Sigmoid colon (tissue), 7 donors: Measurements from ENCODE around the gene KRT83. TPM values are rescaled to one million over a fixed set of nuclear protein-coding genes. Genes with fewer than 3 reads are reported as not detected.
"Not testable (repeated sequence)": the region's sequence is repeated elsewhere in the genome, so short reads cannot be mapped to it uniquely, and the experiment has no call there.

Experiments
- DNase-seq: peaks from one replicate; pipeline ENCODE4 v3.0.0-alpha.2; 2019
- H3K27ac ChIP-seq, 4 donors: fragments of 200-600 bp; sonication (generic); one replicate each; pipeline ENCODE4 v1.5.1; 2016 to 2019; ENCODE audit warnings: mild to moderate bottlenecking in 1 of 4
- H3K27me3 ChIP-seq, 3 donors: fragments of 200-600 bp; sonication (generic); one replicate each; pipeline ENCODE4 v1.5.1; 2019; ENCODE audit warnings: mild to moderate bottlenecking in 1 of 3
- H3K36me3 ChIP-seq, 4 donors: fragments of 200-600 bp; sonication (generic); one replicate each; pipeline ENCODE4 v1.5.1; 2016 to 2019
- H3K4me1 ChIP-seq, 4 donors: fragments of 200-600 bp; sonication (generic); one replicate each; pipeline ENCODE4 v1.5.1; 2017 to 2019
- H3K4me3 ChIP-seq, 4 donors: fragments of 200-600 bp; sonication (generic); one replicate each; pipeline ENCODE4 v1.5.1; 2017 to 2019; ENCODE audit warnings: mild to moderate bottlenecking in 2 of 4, moderate library complexity in 1 of 4
- H3K9me3 ChIP-seq, 4 donors: fragments of 200-600 bp in 3 of 4; sonication (generic) in 3 of 4; one replicate each; pipeline versions ENCODE4 v1.5.1 to v1.6.1; 2013 to 2019
- EP300 ChIP-seq, 4 donors: sonication (generic); formaldehyde crosslinking; IDR thresholded peaks; one replicate each; pipeline ENCODE4 v1.6.1; 2017; ENCODE audit warnings: antibody characterized with exemption in 4 of 4
- POLR2A ChIP-seq, 2 donors: fragments of 450-650 bp; IDR thresholded peaks; one replicate each; pipeline ENCODE4 v1.6.1; 2016; ENCODE audit warnings: antibody characterized with exemption in 2 of 2, mild to moderate bottlenecking in 2 of 2, moderate library complexity in 2 of 2
- POLR2AphosphoS5 ChIP-seq, 4 donors: sonication (generic); formaldehyde crosslinking; IDR thresholded peaks; one replicate each; pipeline ENCODE4 v1.6.1; 2017; ENCODE audit warnings: antibody characterized with exemption in 4 of 4
- WGBS, 2 donors: extraction: QIAGEN DNeasy Blood & Tissue Kit; methylation state at CpG; one replicate each; pipeline ENCODE4 v1.1.7; 2013; 5-methylcytosine and 5-hydroxymethylcytosine counted together
- intact Hi-C: fragments of 100-400 bp; cut with DNase I; formaldehyde crosslinking; loops from one replicate; pipeline ENCODE4 v1.15.1; 2023
- polyA plus RNA-seq, 3 donors: library from polyadenylated mRNA; stranded (reverse); fragments of 200-250 nt; gene quantifications; one replicate each; pipeline ENCODE4 v1.2.3, GENCODE V29; 2013
- total RNA-seq, 4 donors: library from RNA; depleted of rRNA; stranded (reverse); fragments of >200 nt; gene quantifications; one replicate each; pipeline ENCODE4 v1.1.0, GENCODE V29; 2016
- TF ChIP-seq, protein P1 (sequence below), 4 experiments: fragments of 450-650 bp in 3 of 4; fragments of 200-600 bp in 1 of 4; IDR thresholded peaks; one replicate each; pipeline ENCODE4 v1.5.1; 2016 to 2019; ENCODE audit warnings: antibody characterized with exemption in 4 of 4, mild to moderate bottlenecking in 3 of 4, moderate library complexity in 2 of 4
- donor health status: healthy with polysubstance abuse.
- donor health status: Bipolar disorder and iron deficiency.
- donor health status: healthy.

Gene KRT83
- total and polyA plus RNA-seq, 7 donors: not detected

DNA sequence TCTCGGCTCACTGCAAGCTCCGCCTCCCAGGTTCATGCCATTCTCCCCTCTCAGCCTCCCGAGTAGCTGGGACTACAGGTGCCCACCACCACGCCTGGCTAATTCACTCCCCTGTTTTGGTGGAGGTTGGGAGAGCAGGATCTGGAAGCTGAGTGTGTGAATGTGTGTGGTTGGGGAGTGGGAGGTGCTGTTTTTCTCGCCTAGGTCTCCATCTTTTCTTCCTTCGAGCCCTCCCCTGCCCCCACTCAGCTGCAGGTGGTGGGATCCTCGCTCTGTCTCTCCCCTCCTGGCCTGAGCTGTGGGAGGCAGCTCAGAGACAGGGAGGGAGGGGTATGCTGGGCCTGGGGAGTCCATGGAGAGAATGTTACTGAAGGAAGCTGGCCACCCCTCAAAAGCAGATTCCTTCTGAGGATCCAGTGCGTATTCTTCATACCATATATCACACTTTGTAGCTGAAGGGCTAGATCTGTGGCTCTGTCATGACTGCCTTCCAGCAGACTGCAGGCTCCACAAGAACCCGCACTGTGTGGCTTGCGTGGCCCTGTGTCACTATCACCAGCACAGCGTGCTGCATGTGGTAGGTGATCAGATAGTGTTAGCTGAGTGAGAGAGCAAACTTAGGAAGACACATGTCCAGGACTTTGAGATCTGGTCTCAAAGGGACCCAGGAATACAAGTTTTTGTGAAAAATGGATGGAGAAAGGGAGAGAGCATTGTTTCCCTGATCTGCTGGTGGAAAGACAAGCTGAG lies 2.8 kb downstream of the KRT83 start:
- DNase-seq: no peak
- peaks cover 0 to 5% (median 3%) of the 10 kb centered on the region in 3 donors for H3K27me3 ChIP-seq
- H3K9me3 ChIP-seq: no peaks in the 10 kb centered on the region
- TF ChIP-seq POLR2A (IDR thresholded peaks at IDR 0.05): no peak
- TF ChIP-seq EP300 (IDR thresholded peaks at IDR 0.05): no peak
- no peak for TF ChIP-seq POLR2AphosphoS5 (IDR thresholded peaks at IDR 0.05)
- TF ChIP-seq, protein P1, sequence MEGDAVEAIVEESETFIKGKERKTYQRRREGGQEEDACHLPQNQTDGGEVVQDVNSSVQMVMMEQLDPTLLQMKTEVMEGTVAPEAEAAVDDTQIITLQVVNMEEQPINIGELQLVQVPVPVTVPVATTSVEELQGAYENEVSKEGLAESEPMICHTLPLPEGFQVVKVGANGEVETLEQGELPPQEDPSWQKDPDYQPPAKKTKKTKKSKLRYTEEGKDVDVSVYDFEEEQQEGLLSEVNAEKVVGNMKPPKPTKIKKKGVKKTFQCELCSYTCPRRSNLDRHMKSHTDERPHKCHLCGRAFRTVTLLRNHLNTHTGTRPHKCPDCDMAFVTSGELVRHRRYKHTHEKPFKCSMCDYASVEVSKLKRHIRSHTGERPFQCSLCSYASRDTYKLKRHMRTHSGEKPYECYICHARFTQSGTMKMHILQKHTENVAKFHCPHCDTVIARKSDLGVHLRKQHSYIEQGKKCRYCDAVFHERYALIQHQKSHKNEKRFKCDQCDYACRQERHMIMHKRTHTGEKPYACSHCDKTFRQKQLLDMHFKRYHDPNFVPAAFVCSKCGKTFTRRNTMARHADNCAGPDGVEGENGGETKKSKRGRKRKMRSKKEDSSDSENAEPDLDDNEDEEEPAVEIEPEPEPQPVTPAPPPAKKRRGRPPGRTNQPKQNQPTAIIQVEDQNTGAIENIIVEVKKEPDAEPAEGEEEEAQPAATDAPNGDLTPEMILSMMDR (IDR thresholded peaks at IDR 0.05): no peak
- H3K4me1 ChIP-seq: peaks cover 0 to 10% (median 0%) of the 10 kb centered on the region in 4 donors
- no peaks in the 10 kb centered on the region for H3K36me3 ChIP-seq
- H3K4me3 ChIP-seq: no peak overlapping the region
- 85 to 86% methylated on average over 11 of the region's 11 CpGs for WGBS, 2 donors
- no peak overlapping the region for H3K27ac ChIP-seq
- intact Hi-C loops: no loop called here

DNA sequence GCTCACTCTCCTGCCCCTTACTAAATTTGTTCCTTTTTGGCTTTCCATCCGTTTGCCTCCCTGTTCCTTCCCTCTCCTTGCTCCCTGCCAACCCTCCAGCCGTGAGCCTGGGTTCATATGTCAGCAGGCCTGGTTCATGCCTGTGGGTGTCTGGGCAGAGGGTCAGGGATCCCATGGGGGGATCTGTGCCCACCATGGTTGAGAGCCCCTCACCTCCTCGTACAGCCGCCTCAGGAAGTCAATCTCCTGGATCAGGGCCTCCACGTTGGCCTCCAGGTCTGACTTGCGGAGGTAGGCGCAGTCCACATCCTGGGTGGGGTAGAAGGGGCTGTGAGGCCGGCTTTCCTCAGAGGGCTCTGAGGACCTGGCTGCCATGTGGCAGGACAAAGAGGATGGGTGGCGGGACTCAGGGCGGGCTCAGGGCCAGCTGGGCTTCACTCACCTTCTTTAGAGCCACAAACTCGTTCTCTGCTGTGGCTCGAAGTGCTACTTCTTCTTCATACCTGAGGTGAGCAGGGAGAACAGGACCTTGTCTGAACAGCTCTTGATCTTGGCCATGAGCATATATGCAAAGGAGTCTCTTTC lies 3.6 kb downstream of the KRT83 start:
- no peaks in the 10 kb centered on the region for H3K9me3 ChIP-seq
- H3K27me3 ChIP-seq: peaks cover 0 to 5% (median 3%) of the 10 kb centered on the region in 3 donors
- H3K36me3 ChIP-seq: no peaks in the 10 kb centered on the region
- H3K27ac ChIP-seq: no peak overlapping the region
- TF ChIP-seq POLR2AphosphoS5 (IDR thresholded peaks at IDR 0.05): no peak
- intact Hi-C loops: no loop called here
- DNase-seq: no peak
- peaks cover 0 to 10% (median 0%) of the 10 kb centered on the region in 4 donors for H3K4me1 ChIP-seq
- WGBS, 2 donors: 87 to 89% methylated on average over 12 of the region's 12 CpGs
- no peak overlapping the region for H3K4me3 ChIP-seq

DNA sequence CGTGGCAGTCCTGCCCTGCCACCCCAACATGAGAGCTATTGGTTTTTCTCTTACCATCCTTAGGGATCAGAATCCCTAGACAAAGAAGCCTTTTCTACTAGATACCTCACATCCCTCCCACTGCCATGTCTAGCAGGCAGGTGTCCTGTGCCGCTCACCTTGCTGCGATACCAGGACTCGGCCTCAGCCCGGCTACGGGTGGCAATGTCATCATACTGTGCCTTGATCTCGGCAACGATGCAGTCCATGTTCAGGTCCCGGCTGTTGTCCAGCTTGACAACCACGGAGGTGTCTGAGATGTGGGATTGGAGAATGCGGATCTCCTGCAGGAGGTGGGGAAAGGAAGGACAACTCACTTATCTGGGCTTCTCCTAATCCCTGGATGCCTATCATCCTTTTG lies 4.5 kb downstream of the KRT83 start:
- intact Hi-C loops: no loop called here
- no peaks in the 10 kb centered on the region for H3K36me3 ChIP-seq

DNA sequence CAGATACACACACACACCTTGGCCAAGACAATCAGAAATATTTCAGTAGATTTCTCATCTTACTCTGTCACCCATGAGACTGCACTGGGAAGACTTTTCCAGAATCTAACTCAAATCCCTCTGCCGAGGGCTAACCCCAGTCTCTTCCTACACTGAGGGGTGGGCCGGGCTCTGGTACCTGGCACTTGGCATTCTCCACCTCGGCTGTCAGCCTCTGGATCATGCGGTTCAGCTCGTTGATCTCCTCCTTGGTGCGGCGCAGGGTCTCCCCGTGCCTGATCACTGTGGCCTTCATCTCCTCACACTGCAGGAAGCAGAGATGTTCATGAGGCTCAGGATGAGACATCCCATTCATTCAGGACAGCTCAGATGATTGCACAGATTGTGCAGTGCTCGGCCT lies 4.9 kb downstream of the KRT83 start:
- H3K4me1 ChIP-seq: peaks cover 0 to 11% (median 3%) of the 10 kb centered on the region in 4 donors

More for the DNA sequence above, 4.5 kb downstream of the KRT83 start:
- 89 to 96% methylated on average over 11 of the region's 11 CpGs for WGBS, 2 donors
- Histone ChIP-seq H3K27me3 (peaks cover 0 to 5% (median 3%) of the 10 kb centered on the region in 3 donors), H3K4me3 (no peak overlapping the region), H3K4me1 (peaks cover 0 to 11% (median under 1%) of the 10 kb centered on the region in 4 donors), H3K27ac (no peak overlapping the region), H3K9me3 (no peaks in the 10 kb centered on the region)
- no peak for TF ChIP-seq POLR2A (IDR thresholded peaks at IDR 0.05)
- no peak for TF ChIP-seq EP300 (IDR thresholded peaks at IDR 0.05)
- no peak for DNase-seq

DNA sequence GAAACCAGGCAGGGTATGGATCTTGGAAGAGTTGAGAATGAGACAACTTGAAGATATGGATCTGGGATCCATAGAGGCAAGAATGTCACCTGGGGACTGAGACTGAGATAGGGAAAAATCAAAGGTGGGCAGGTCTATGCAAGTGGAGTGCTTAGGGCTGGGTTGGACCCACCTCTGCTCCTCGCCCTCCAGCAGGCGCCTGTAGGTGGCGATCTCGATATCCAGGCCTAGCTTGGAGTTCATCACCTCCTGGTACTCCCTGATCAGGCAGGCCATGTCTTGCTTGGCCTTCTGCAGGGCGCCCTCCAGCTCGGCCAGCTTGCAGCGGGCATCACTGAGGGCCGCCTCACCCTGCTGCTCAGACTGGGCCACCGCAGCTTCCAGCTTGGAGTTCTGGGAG lies 5.5 kb downstream of the KRT83 start:
- intact Hi-C loops, H3K27me3 ChIP-seq: not testable (repeated sequence)
- 61 to 69% methylated on average over 9 of the region's 9 CpGs for WGBS, 2 donors

More for the DNA sequence above, 4.9 kb downstream of the KRT83 start:
- Histone ChIP-seq H3K36me3 (no peaks in the 10 kb centered on the region), H3K27me3 (peaks cover 0 to 5% (median 3%) of the 10 kb centered on the region in 3 donors), H3K9me3 (no peaks in the 10 kb centered on the region), H3K27ac (no peak overlapping the region), H3K4me3 (no peak overlapping the region)
- TF ChIP-seq EP300 (IDR thresholded peaks at IDR 0.05) (no peak), POLR2A (IDR thresholded peaks at IDR 0.05) (no peak), POLR2AphosphoS5 (IDR thresholded peaks at IDR 0.05) (no peak)
- intact Hi-C loops: no loop called here
- WGBS, 2 donors: 84 to 95% methylated on average over 9 of the region's 9 CpGs
- DNase-seq: no peak

DNA sequence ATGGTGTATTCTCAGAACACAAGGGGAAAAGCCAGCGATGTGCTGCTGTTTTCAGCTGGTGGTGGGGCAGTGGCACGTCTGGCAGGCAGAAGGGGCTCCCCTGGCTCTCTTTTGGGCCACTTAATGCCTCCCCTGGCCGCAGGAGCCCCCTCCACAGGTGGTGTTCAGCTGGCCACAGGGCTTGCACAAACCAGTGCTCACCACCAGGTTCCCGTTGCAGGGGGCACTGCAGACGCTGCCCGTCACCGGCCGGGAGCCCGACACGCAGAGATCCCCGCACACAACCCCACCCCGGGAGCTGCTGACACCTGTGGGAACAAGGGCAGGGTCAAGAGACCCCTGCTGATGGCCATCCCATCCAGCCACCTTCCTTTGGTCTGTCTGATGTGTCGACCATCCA lies 6.7 kb downstream of the KRT83 start:
- Histone ChIP-seq H3K36me3 (no peaks in the 10 kb centered on the region), H3K27me3 (peaks cover 0 to 3% (median under 1%) of the 10 kb centered on the region in 3 donors), H3K4me3 (no peak overlapping the region), H3K27ac (no peak overlapping the region), H3K4me1 (peaks cover 0 to 17% (median 9%) of the 10 kb centered on the region in 4 donors), H3K9me3 (no peaks in the 10 kb centered on the region)
- 83 to 87% methylated on average over 13 of the region's 13 CpGs for WGBS, 2 donors
- DNase-seq: no peak
- intact Hi-C loops: no loop called here
- TF ChIP-seq POLR2A (IDR thresholded peaks at IDR 0.05): no peak
- TF ChIP-seq EP300 (IDR thresholded peaks at IDR 0.05): no peak
- TF ChIP-seq POLR2AphosphoS5 (IDR thresholded peaks at IDR 0.05): no peak
- TF ChIP-seq, protein P1 (IDR thresholded peaks at IDR 0.05): no peak

More for the DNA sequence above, 5.5 kb downstream of the KRT83 start:
- H3K4me3 ChIP-seq, H3K36me3 ChIP-seq, DNase-seq, H3K27ac ChIP-seq, H3K9me3 ChIP-seq: not testable (repeated sequence)
- peaks cover 0 to 12% (median 8%) of the 10 kb centered on the region in 4 donors for H3K4me1 ChIP-seq
